ENCODE measurements around the gene ZBTB49. TPM values are rescaled to one million over a fixed set of nuclear protein-coding genes. Genes with fewer than 3 reads are reported as not detected.

Gene ZBTB49
- total RNA-seq, 1 donor from 2014 or later = 4.8 TPM

DNA sequence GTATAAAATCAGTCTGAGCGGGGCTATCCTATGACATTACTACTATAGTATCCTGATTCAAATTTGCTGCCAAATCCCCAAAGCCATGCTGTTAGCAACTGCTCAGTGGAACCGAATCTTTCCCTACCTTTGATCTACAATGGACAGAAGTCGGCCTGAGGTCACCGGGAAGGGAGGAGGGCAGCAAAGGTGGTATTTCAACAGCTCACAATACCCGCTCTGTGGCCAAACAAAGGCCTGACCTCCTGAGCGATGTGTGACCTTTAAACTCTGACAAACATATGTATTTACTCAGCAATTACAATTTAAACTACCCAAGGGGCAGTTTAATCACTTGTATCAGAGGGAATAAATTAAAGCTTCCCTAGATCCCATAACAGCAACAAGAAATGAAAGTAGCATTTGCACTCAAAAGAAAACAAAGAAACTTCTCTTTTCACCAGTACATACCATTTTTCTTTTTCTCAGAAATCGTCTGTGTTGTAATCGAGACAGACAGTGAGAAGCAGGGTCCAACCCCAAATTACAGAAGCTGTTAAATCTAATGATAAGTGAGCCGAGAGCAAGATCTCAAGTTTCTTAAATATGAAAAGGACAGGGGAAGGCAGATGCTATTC is 30.5 kb upstream of the ZBTB49 start:
- Mint-ChIP-seq H3K4me1 (ENCODE audit: low read depth, unreplicated experiment) (no peaks in the 10 kb centered on the region), H3K4me3 (ENCODE audit: unreplicated experiment) (no peak overlapping the region), H3K36me3 (ENCODE audit: unreplicated experiment) (no peaks in the 10 kb centered on the region), H3K9me3 (ENCODE audit: unreplicated experiment) (peaks cover 1% of the 10 kb centered on the region), H3K27ac (ENCODE audit: unreplicated experiment) (no peak overlapping the region), H3K27me3 (ENCODE audit: unreplicated experiment) (no peaks in the 10 kb centered on the region)
- DNase-seq = no peak
- TF ChIP-seq, protein P1, sequence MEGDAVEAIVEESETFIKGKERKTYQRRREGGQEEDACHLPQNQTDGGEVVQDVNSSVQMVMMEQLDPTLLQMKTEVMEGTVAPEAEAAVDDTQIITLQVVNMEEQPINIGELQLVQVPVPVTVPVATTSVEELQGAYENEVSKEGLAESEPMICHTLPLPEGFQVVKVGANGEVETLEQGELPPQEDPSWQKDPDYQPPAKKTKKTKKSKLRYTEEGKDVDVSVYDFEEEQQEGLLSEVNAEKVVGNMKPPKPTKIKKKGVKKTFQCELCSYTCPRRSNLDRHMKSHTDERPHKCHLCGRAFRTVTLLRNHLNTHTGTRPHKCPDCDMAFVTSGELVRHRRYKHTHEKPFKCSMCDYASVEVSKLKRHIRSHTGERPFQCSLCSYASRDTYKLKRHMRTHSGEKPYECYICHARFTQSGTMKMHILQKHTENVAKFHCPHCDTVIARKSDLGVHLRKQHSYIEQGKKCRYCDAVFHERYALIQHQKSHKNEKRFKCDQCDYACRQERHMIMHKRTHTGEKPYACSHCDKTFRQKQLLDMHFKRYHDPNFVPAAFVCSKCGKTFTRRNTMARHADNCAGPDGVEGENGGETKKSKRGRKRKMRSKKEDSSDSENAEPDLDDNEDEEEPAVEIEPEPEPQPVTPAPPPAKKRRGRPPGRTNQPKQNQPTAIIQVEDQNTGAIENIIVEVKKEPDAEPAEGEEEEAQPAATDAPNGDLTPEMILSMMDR (IDR thresholded peaks at IDR 0.05; ENCODE audit: partially characterized antibody, unreplicated experiment) = no peak

DNA sequence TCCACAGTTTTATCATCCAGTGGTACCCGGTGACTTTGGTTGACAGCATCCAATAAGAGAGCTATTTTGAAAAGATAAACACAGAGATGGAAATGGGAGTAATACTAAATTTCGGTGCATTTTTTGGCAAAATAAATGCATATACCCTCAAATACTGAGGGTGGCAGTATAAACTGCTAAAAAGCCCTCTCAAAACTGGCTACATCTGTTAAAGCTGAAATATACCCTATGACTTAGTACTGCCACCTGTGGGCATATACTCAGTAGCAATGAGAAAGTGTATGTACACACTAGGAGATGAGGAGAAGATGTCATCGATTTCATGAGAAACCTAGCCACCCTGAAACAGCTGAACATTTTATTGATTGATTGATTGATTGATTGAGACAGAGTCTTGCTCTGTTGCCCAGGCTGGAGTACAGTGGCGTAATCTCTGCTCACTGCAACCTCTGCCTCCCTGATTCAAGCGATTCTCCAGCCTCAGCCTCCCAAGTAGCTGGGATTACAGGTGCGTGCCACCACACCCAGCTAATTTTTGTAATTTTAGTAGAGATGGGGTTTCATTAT is 29.8 kb upstream of the ZBTB49 start:
- Mint-ChIP-seq H3K36me3 (ENCODE audit: unreplicated experiment) (no peaks in the 10 kb centered on the region), H3K4me3 (ENCODE audit: unreplicated experiment) (no peak overlapping the region), H3K27ac (ENCODE audit: unreplicated experiment) (no peak overlapping the region), H3K27me3 (ENCODE audit: unreplicated experiment) (no peaks in the 10 kb centered on the region), H3K4me1 (ENCODE audit: low read depth, unreplicated experiment) (no peaks in the 10 kb centered on the region), H3K9me3 (ENCODE audit: unreplicated experiment) (peaks cover 1% of the 10 kb centered on the region)
- DNase-seq = no peak
- TF ChIP-seq, protein P1 (IDR thresholded peaks at IDR 0.05; ENCODE audit: partially characterized antibody, unreplicated experiment) = no peak

DNA sequence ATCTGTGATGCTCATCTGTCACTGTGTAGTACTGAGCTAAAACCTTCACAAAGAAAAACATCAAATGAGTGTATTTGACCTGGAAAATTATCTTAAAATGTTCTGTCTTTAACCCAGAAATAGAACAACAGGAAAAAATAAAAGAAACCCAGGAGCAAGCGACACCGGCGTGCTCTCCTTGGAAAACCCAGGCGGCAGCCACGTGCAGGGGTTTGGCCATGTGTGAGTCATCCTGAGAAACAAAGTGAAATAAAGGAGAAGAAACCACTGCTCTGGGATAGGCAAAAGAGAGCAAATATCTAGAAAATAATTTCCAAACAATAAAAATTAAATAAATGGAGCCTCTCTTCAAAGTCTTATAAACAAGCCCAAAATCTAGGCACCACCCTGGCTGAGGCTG is 22.1 kb upstream of the ZBTB49 start:
- Mint-ChIP-seq H3K27ac (ENCODE audit: unreplicated experiment) (no peak overlapping the region), H3K4me3 (ENCODE audit: unreplicated experiment) (no peak overlapping the region), H3K4me1 (ENCODE audit: low read depth, unreplicated experiment) (no peaks in the 10 kb centered on the region), H3K9me3 (ENCODE audit: unreplicated experiment) (no peaks in the 10 kb centered on the region), H3K36me3 (ENCODE audit: unreplicated experiment) (peaks cover 5% of the 10 kb centered on the region), H3K27me3 (ENCODE audit: unreplicated experiment) (peaks cover 3% of the 10 kb centered on the region)
- no peak for DNase-seq
- TF ChIP-seq, protein P1 (IDR thresholded peaks at IDR 0.05; ENCODE audit: partially characterized antibody, unreplicated experiment) = no peak

DNA sequence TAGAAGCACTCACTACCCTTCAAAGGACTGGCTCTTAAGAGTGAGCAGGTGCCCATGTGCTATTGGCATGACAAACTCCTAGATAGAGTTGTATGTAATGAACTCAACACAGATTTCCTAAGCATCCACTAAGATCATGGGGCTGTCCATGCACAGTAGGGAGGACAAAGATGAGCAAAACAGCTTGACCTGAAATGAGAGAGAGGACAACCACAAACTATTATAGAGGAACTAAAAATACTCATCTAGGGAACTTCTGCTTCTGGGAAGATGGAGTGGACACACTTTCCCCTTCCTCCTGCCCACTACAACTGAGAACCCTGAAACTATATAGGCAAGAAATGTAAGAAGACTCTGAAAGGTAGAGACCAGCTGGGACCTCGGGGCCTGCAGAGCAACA is 21.3 kb upstream of the ZBTB49 start:
- peaks cover 5% of the 10 kb centered on the region for H3K36me3 Mint-ChIP-seq (ENCODE audit: unreplicated experiment)
- H3K4me1 Mint-ChIP-seq (ENCODE audit: low read depth, unreplicated experiment) = no peaks in the 10 kb centered on the region
- no peaks in the 10 kb centered on the region for H3K9me3 Mint-ChIP-seq (ENCODE audit: unreplicated experiment)
- no peak for DNase-seq
- no peak overlapping the region for H3K27ac Mint-ChIP-seq (ENCODE audit: unreplicated experiment)
- H3K27me3 Mint-ChIP-seq (ENCODE audit: unreplicated experiment) = peaks cover 3% of the 10 kb centered on the region
- TF ChIP-seq, protein P1 (IDR thresholded peaks at IDR 0.05; ENCODE audit: partially characterized antibody, unreplicated experiment) = no peak
- no peak overlapping the region for H3K4me3 Mint-ChIP-seq (ENCODE audit: unreplicated experiment)

DNA sequence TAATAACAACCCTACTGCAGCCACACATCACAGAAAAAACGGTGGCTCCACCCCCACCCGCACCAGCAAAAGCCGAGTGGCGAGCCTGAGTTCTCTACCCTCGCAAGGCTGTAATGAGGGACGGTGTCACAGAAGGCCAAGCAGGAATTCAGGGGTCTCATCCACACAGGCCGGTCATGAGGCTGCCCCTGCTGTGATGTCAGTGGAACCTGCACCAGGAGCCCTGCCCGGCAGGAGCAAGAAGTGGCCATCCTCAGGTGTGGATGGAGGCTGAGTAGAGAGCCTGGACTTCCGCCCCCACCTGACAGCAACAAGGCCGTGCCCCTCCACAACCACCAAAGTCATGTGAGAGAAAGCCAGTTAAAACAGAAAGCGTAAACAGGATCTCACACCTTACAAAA is 20.7 kb upstream of the ZBTB49 start:
- no peaks in the 10 kb centered on the region for H3K4me1 Mint-ChIP-seq (ENCODE audit: low read depth, unreplicated experiment)
- no peak for DNase-seq
- H3K36me3 Mint-ChIP-seq (ENCODE audit: unreplicated experiment) = peaks cover 6% of the 10 kb centered on the region
- no peak overlapping the region for H3K27ac Mint-ChIP-seq (ENCODE audit: unreplicated experiment)
- no peaks in the 10 kb centered on the region for H3K9me3 Mint-ChIP-seq (ENCODE audit: unreplicated experiment)
- no peak overlapping the region for H3K4me3 Mint-ChIP-seq (ENCODE audit: unreplicated experiment)
- peaks cover 3% of the 10 kb centered on the region for H3K27me3 Mint-ChIP-seq (ENCODE audit: unreplicated experiment)
- TF ChIP-seq, protein P1 (IDR thresholded peaks at IDR 0.05; ENCODE audit: partially characterized antibody, unreplicated experiment) = no peak

Data from glutamatergic neuron (in vitro differentiated cells).